ENCODE measurements around the gene FAM20A.

GRCh38 chr17:68522266-68522665 is 78.9 kb downstream of the FAM20A start:
- TF ChIP-seq CTCF (conservative IDR thresholded peaks at IDR 0.05) (no peak), EZH2 (IDR thresholded peaks at IDR 0.05; ENCODE audit: low read depth) (no peak)

All from PC-9 (cell line).